Ascending aorta (tissue), 2 donors: ENCODE results near the gene KIAA1549. TPM values are rescaled to one million over a fixed set of nuclear protein-coding genes. Genes with fewer than 3 reads are reported as not detected.

Experiments
- DNase-seq, 2 donors: peaks; one replicate each; pipeline ENCODE4 v3.0.0-alpha.2; 2019; ENCODE audit warnings: low spot score in 2 of 2
- H3K27ac ChIP-seq, 2 donors: fragments of 200-600 bp; sonication (generic); one replicate each; pipeline ENCODE4 v1.5.1; 2016 to 2017; ENCODE audit warnings: mild to moderate bottlenecking in 1 of 2
- H3K27me3 ChIP-seq: fragments of 200-600 bp; sonication (generic); one replicate; pipeline ENCODE4 v1.5.1; 2017
- H3K36me3 ChIP-seq, 2 donors: fragments of 200-600 bp; sonication (generic); one replicate each; pipeline ENCODE4 v1.5.1; 2016
- H3K4me1 ChIP-seq, 2 donors: fragments of 200-600 bp; sonication (generic); one replicate each; pipeline ENCODE4 v1.5.1; 2016 to 2017; ENCODE audit warnings: mild to moderate bottlenecking in 1 of 2
- H3K4me3 ChIP-seq, 2 donors: fragments of 200-600 bp; sonication (generic); one replicate each; pipeline ENCODE4 v1.5.1; 2016 to 2017; ENCODE audit warnings: mild to moderate bottlenecking in 1 of 2
- H3K9me3 ChIP-seq, 2 donors: fragments of 200-600 bp; sonication (generic); one replicate each; pipeline ENCODE4 v1.5.1; 2016
- intact Hi-C: fragments of 100-400 bp; cut with DNase I; formaldehyde crosslinking; loops from one replicate; pipeline ENCODE4 v1.15.1; 2023
- total RNA-seq: library from RNA; depleted of rRNA; stranded (reverse); fragments of >200 nt; gene quantifications from one replicate; pipeline ENCODE4 v1.1.0, GENCODE V29; 2016
- TF ChIP-seq, protein P1 (sequence below), 3 experiments: fragments of 200-600 bp in 2 of 3; fragments of 450-650 bp in 1 of 3; sonication (generic) in 2 of 3; IDR thresholded peaks; one replicate each; pipeline ENCODE4 v1.5.1; 2016 to 2019; ENCODE audit warnings: antibody characterized with exemption in 3 of 3, mild to moderate bottlenecking in 1 of 3, moderate library complexity in 1 of 3

KIAA1549 gene
- total RNA-seq, 1 donor from 2014 or later: 0.11 TPM

DNA sequence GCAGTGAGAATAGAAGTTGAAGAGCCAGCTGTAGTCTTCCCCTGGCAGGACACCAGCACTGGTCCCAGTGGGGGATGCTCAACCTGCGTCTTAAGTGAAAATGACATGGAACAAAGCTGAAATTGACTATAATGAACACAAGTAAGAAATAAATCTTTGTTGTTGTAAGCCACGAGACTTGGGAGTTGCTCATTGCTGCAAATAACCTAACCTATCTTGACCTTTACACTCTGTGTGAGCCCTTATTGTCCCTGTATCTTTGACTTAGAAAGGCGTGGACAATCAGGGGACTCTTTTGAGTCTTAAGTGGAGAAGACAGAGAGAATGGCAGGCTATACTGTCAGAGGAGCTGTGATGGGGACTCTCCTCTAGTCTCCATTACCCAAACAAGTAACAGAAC is 37.7 kb upstream of the KIAA1549 start:
- H3K4me3 ChIP-seq: no peak overlapping the region
- no peak overlapping the region for H3K27ac ChIP-seq
- no peaks in the 10 kb centered on the region for H3K9me3 ChIP-seq
- H3K36me3 ChIP-seq: no peaks in the 10 kb centered on the region
- H3K27me3 ChIP-seq: no peaks in the 10 kb centered on the region
- intact Hi-C loops: no loop called here
- no peaks in the 10 kb centered on the region for H3K4me1 ChIP-seq
- TF ChIP-seq, protein P1, sequence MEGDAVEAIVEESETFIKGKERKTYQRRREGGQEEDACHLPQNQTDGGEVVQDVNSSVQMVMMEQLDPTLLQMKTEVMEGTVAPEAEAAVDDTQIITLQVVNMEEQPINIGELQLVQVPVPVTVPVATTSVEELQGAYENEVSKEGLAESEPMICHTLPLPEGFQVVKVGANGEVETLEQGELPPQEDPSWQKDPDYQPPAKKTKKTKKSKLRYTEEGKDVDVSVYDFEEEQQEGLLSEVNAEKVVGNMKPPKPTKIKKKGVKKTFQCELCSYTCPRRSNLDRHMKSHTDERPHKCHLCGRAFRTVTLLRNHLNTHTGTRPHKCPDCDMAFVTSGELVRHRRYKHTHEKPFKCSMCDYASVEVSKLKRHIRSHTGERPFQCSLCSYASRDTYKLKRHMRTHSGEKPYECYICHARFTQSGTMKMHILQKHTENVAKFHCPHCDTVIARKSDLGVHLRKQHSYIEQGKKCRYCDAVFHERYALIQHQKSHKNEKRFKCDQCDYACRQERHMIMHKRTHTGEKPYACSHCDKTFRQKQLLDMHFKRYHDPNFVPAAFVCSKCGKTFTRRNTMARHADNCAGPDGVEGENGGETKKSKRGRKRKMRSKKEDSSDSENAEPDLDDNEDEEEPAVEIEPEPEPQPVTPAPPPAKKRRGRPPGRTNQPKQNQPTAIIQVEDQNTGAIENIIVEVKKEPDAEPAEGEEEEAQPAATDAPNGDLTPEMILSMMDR (IDR thresholded peaks at IDR 0.05): no peak
- DNase-seq: no peak

DNA sequence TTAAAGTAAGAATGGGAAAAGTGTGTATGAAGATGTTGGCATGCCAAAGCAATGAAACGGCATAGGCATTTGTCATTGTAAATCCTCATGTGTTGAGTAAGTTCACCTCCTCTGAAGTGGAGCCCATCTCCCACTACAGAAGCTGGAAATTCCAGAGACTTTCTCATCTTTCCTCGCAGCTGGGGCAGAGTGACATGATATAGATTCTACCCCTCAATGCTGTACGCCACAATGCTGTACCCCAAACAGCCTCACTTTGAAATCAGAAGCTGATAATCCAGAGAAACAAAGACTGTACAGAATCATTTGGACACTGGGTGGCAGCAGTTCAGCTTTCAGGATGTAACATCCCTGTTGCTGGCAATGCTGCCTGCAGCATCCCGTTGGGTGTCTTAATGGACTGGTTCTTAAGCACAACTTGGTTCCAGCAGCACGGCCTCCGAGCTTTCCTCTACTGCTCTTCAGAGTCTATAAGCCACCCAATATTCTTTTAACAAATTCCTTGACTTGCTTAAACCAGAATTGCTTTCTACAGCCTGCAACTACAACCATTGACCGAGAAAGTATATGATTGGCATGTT is 35.8 kb upstream of the KIAA1549 start:
- no peaks in the 10 kb centered on the region for H3K4me1 ChIP-seq
- no peak overlapping the region for H3K27ac ChIP-seq
- H3K36me3 ChIP-seq: no peaks in the 10 kb centered on the region
- H3K4me3 ChIP-seq: no peak overlapping the region
- no peaks in the 10 kb centered on the region for H3K27me3 ChIP-seq
- no peaks in the 10 kb centered on the region for H3K9me3 ChIP-seq
- intact Hi-C loops: loop anchor here (2.0 kb wide), 1 partner anchor 58 kb away; no protein-coding TSS in a partner anchor
- TF ChIP-seq, protein P1 (IDR thresholded peaks at IDR 0.05): peak; percentile 27 to 53 (median 33)
- peak in 1 of 2 donors; percentile 68 for DNase-seq

DNA sequence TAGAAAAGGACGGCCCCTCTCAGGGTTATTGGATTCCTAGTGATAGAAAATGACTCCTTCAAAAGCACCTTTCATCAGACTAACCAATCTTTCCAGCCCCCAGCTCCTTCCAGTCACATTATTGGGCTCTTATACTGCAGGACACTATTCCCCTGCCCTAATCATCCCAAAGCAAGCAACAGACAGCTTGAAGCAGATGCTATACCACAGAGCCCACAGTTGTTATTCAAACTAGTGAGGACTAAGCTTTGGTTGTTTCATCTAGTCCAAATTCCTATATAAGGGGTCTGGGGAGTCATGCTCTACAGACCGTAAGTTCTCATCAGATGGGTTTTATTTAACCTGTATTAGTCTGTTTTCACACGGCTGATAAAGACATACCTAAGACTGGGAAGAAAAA is 30.2 kb upstream of the KIAA1549 start:
- H3K27me3 ChIP-seq: no peaks in the 10 kb centered on the region
- no peaks in the 10 kb centered on the region for H3K36me3 ChIP-seq
- intact Hi-C loops: no loop called here
- no peak overlapping the region for H3K4me3 ChIP-seq
- TF ChIP-seq, protein P1 (IDR thresholded peaks at IDR 0.05): no peak
- H3K27ac ChIP-seq: no peak overlapping the region
- no peaks in the 10 kb centered on the region for H3K4me1 ChIP-seq
- no peak for DNase-seq
- H3K9me3 ChIP-seq: no peaks in the 10 kb centered on the region

DNA sequence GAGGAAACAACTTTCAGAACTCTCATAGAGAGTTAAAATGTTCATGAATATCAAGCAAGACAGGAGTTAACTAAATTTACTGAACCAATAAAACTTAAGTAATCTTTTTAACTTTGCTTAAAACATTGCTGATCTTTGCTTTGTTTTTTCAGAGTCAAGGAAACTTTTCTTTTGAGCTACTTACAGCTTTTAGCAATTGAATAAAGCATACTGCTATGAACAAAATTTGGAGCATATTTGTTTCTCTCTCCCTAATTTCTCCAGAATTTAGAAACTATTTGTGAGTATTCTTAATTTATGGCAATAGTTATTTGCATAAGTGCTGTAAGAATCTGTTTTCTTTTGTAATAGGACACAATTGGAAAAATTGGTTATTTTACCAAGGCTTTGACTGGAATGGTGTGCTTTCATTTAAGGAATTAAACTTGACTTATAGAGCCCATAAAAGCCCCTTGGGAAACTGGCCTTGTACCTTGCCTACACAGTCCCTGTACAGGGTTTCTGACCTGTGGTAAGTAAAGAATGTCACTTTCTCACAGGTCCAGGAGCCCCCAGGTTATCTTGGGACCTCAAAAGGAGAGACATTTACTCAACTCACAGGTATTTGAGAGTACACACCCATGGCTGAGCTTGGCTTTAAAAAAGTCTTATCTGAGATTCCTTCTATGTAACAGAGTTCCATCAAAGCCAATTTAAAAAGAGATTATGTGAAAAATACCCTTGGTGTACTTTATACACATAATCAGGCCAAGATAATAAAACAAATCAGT is 23.3 kb upstream of the KIAA1549 start:
- TF ChIP-seq, protein P1 (IDR thresholded peaks at IDR 0.05): no peak
- Histone ChIP-seq H3K27me3 (no peaks in the 10 kb centered on the region), H3K4me3 (no peak overlapping the region), H3K4me1 (no peaks in the 10 kb centered on the region), H3K9me3 (no peaks in the 10 kb centered on the region), H3K27ac (no peak overlapping the region), H3K36me3 (no peaks in the 10 kb centered on the region)
- DNase-seq: no peak
- intact Hi-C loops: no loop called here

DNA sequence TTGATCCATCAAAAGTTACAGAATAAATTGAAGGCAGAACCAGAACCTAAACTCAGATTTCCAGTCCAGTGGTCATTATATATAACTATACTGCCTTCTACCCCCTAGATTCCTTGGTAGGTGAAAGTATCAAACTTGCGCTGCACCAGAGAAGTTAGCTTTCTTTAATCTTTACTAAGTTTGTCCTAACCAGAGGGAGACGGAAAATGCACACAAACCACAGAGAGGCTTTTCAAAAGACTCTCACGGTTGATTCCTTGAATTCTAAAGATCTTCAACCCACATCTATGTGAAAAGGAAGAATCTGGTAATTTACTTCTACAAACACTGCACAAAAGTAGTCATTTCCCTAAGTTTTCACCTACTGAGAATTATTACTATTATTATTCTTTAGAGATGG is 18.2 kb upstream of the KIAA1549 start:
- Histone ChIP-seq H3K36me3 (no peaks in the 10 kb centered on the region), H3K27me3 (no peaks in the 10 kb centered on the region), H3K27ac (no peak overlapping the region), H3K4me3 (no peak overlapping the region), H3K4me1 (no peaks in the 10 kb centered on the region), H3K9me3 (no peaks in the 10 kb centered on the region)
- TF ChIP-seq, protein P1 (IDR thresholded peaks at IDR 0.05): no peak
- intact Hi-C loops: no loop called here
- no peak for DNase-seq
